ENCODE results near the gene GGT6. TPM values are rescaled to one million over a fixed set of nuclear protein-coding genes. Genes with fewer than 3 reads are reported as not detected.

GGT6 gene
- total RNA-seq, 4 donors from 2014 or later, result 214 to 308 (median 283) TPM

GRCh38 chr17:4574448-4575045 is 14.2 kb upstream of the GGT6 start:
- Histone ChIP-seq H3K27ac (no peak overlapping the region), H3K4me3 (no peak overlapping the region), H3K27me3 (no peaks in the 10 kb centered on the region), H3K4me1 (no peaks in the 10 kb centered on the region), H3K36me3 (no peaks in the 10 kb centered on the region), H3K9me3 (no peaks in the 10 kb centered on the region)
- no peak for DNase-seq
- in situ Hi-C loops (cut with MboI; ENCODE audit: low pct_ligation_motif_present in 1 of 4, low pct_unique_long_range_greater_than_20kb in 1 of 4, low sequenced_read_pairs in 3 of 4) (loop anchor here in 2 of 4 donors (10.0 kb wide), 1 partner anchor 50 kb away; no protein-coding TSS in a partner anchor), intact Hi-C loops (cut with DNase I; ENCODE audit: low total_unique reads) (no loop called here)
- TF ChIP-seq POLR2AphosphoS5 (IDR thresholded peaks at IDR 0.05), result no peak
- no peak for TF ChIP-seq EP300 (IDR thresholded peaks at IDR 0.05; ENCODE audit: low read depth)
- TF ChIP-seq POLR2A (IDR thresholded peaks at IDR 0.05), result no peak
- TF ChIP-seq CTCF (IDR thresholded peaks at IDR 0.05), result no peak
- WGBS, 2 donors (ENCODE audit: low coverage in 1 of 2), result 80 to 99% methylated on average over 2 to 9 of the region's 9 CpGs

- WGBS, 2 donors (ENCODE audit: low coverage in 1 of 2), result 54 to 60% methylated on average over 1 to 6 of the region's 7 CpGs
- in situ Hi-C loops (cut with MboI; ENCODE audit: low pct_ligation_motif_present in 1 of 4, low pct_unique_long_range_greater_than_20kb in 1 of 4, low sequenced_read_pairs in 3 of 4) (loop anchor here in 2 of 4 donors (10.0 kb wide), 1 partner anchor 51 kb away; no protein-coding TSS in a partner anchor), intact Hi-C loops (cut with DNase I; ENCODE audit: low total_unique reads) (no loop called here)
- Histone ChIP-seq H3K4me1 (no peaks in the 10 kb centered on the region), H3K36me3 (no peaks in the 10 kb centered on the region), H3K4me3 (no peak overlapping the region), H3K27me3 (no peaks in the 10 kb centered on the region), H3K27ac (no peak overlapping the region), H3K9me3 (no peaks in the 10 kb centered on the region)
- no peak for DNase-seq
- TF ChIP-seq CTCF (IDR thresholded peaks at IDR 0.05) (no peak), EP300 (IDR thresholded peaks at IDR 0.05; ENCODE audit: low read depth) (no peak), POLR2A (IDR thresholded peaks at IDR 0.05) (no peak), POLR2AphosphoS5 (IDR thresholded peaks at IDR 0.05) (no peak)
These were observed 13.3 kb upstream of the GGT6 start for GRCh38 chr17:4573669-4574068.

GRCh38 chr17:4573115-4573514 is 12.7 kb upstream of the GGT6 start:
- Histone ChIP-seq H3K4me3 (no peak overlapping the region), H3K36me3 (no peaks in the 10 kb centered on the region), H3K27me3 (no peaks in the 10 kb centered on the region), H3K9me3 (no peaks in the 10 kb centered on the region), H3K27ac (no peak overlapping the region), H3K4me1 (no peaks in the 10 kb centered on the region)
- intact Hi-C loops (cut with DNase I; ENCODE audit: low total_unique reads), result no loop called here
- in situ Hi-C loops (cut with MboI; ENCODE audit: low pct_ligation_motif_present in 1 of 4, low pct_unique_long_range_greater_than_20kb in 1 of 4, low sequenced_read_pairs in 3 of 4), result loop anchor here in 2 of 4 donors (10.0 kb wide), 1 partner anchor 52 kb away; no protein-coding TSS in a partner anchor
- no peak for TF ChIP-seq POLR2AphosphoS5 (IDR thresholded peaks at IDR 0.05)
- no peak for TF ChIP-seq CTCF (IDR thresholded peaks at IDR 0.05)
- no peak for TF ChIP-seq POLR2A (IDR thresholded peaks at IDR 0.05)
- no peak for TF ChIP-seq EP300 (IDR thresholded peaks at IDR 0.05; ENCODE audit: low read depth)
- DNase-seq, result no peak
- WGBS, 2 donors (ENCODE audit: low coverage in 1 of 2), result 60% methylated on average over 4 of the region's 4 CpGs; no CpG with 5 or more reads in 1 of the 2 donors

GRCh38 chr17:4572131-4572530 is 11.8 kb upstream of the GGT6 start:
- WGBS, 2 donors (ENCODE audit: low coverage in 1 of 2), result 71 to 85% methylated on average over 9 of the region's 9 CpGs
- H3K4me1 ChIP-seq, result no peaks in the 10 kb centered on the region
- no peaks in the 10 kb centered on the region for H3K27me3 ChIP-seq
- TF ChIP-seq EP300 (IDR thresholded peaks at IDR 0.05; ENCODE audit: low read depth), result no peak
- TF ChIP-seq POLR2A (IDR thresholded peaks at IDR 0.05), result no peak
- TF ChIP-seq POLR2AphosphoS5 (IDR thresholded peaks at IDR 0.05), result no peak
- TF ChIP-seq CTCF (IDR thresholded peaks at IDR 0.05), result no peak
- in situ Hi-C loops (cut with MboI; ENCODE audit: low pct_ligation_motif_present in 1 of 4, low pct_unique_long_range_greater_than_20kb in 1 of 4, low sequenced_read_pairs in 3 of 4) (loop anchor here in 2 of 4 donors (10.0 kb wide), 1 partner anchor 53 kb away; no protein-coding TSS in a partner anchor), intact Hi-C loops (cut with DNase I; ENCODE audit: low total_unique reads) (no loop called here)
- no peaks in the 10 kb centered on the region for H3K36me3 ChIP-seq
- DNase-seq, result no peak
- H3K9me3 ChIP-seq, result no peaks in the 10 kb centered on the region
- no peak overlapping the region for H3K27ac ChIP-seq
- H3K4me3 ChIP-seq, result no peak overlapping the region
